Retinal pigment epithelial cell (primary cell): ENCODE data around the gene KRTAP3-2.

Experiments used
- DNase-seq: peaks from one replicate; pipeline ENCODE4 v3.0.0-alpha.2; 2010; ENCODE audit warnings: low read depth
- H3K4me3 ChIP-seq: 2 replicates; pipeline ENCODE4 v1.5.1; 2011; ENCODE audit warnings: mild to moderate bottlenecking, low read length, control low read depth, moderate library complexity
- CTCF ChIP-seq: conservative IDR thresholded peaks from 2 replicates; pipeline ENCODE4 v1.5.1; 2011; ENCODE audit warnings: low read depth, low read length, control low read depth, inconsistent platforms

The KRTAP3-2 gene

GRCh38 chr17:40996829-40997228, 2.9 kb downstream of the KRTAP3-2 start:
- TF ChIP-seq CTCF = no peak
- no peak for DNase-seq

GRCh38 chr17:40995116-40995515, 4.6 kb downstream of the KRTAP3-2 start:
- H3K4me3 ChIP-seq = no peak overlapping the region
- DNase-seq = no peak
- no peak for TF ChIP-seq CTCF

More at GRCh38 chr17:40996829-40997228, 2.9 kb downstream of the KRTAP3-2 start:
- H3K4me3 ChIP-seq = no peak overlapping the region

DNA sequence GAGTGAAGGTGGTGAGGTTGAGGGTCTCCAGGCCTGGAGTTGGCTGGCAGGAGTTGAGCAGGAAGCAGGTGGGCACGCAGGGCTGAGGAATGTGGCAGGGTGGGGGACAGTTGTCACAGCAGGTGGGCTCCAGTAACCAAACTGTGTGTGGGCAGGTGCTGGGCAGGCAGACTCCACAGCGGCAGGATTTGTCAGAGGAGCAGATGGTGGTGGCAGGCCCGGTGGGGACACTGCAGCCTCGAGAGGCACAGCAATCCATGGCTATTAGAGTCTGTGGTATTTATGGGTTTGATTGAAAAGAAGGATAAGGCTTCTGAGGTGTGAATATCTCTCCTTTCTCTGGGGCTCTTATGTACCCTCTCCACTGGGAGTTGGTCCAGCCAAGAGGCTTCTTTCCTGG, 5.9 kb downstream of the KRTAP3-2 start, which contains the start of gene KRTAP3-3:
TSS of gene KRTAP3-3 (minus strand) at position 326 of the 400 bp plus-strand sequence. CDS start at position 259, 67 bp downstream.
- no peak for DNase-seq
- TF ChIP-seq CTCF = no peak
- H3K4me3 ChIP-seq = no peak within 1 kb of the TSS

- no peak for DNase-seq
- H3K4me3 ChIP-seq = no peak overlapping the region
- TF ChIP-seq CTCF = no peak
These were observed 6.6 kb downstream of the KRTAP3-2 start for GRCh38 chr17:40993084-40993483.

DNA sequence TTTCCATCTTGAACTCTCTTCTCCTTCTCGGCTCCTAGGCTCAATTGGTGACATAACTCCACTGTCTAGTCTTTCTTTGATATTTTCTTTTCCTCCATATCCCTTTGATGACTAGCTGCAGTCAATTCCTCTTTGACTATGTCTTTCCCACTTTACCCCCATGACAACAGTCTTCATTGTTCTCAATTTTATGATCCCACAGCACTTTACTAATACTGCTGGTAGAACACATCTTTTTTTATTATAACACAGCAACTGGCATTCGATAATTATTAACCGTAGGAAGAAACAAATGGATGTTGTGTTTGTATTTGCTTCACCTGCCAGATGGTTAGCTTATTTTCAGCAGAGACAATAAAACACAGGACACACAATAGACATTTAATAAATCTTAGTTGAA, 7.0 kb downstream of the KRTAP3-2 start:
- no peak for TF ChIP-seq CTCF
- no peak overlapping the region for H3K4me3 ChIP-seq
- DNase-seq = no peak

DNA sequence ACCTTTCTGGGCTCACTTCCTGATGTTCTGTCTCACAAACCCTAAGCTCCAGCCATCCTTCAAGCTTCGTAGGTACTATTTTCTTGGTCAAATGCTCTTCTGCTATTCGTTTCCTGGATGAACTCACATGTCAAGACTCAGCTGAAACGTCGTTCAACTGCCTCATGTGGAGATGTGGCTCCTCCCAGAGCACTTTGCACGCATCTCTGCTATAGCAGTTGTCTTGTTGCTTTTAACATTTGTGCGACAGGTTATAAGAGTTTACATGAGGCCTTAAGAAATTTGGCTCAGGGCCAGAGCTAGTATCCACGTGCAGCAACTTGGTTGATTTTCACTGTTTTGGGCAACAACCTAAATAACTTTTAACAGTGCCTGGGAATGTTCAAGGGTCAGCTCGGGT, 12.8 kb downstream of the KRTAP3-2 start:
- TF ChIP-seq CTCF = no peak
- DNase-seq = no peak
- no peak overlapping the region for H3K4me3 ChIP-seq

DNA sequence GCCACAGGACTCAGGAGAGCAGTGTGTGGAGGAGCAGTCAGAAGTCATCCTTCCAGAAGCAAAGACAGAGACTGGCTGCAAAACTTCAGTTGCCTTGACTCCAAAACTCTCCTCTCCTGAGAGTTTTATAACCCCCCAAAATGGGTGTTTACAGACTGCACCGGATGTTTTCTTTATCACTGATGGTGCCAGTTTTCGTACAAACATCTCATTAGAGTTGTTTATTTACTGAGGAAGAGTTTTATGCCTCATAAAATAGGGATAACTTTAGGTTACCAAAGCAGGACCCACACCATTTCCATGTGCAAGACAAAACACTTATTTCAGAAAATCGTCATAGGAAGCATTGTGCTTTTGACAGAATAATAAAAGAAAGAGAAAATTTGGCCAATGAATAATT, 15.5 kb downstream of the KRTAP3-2 start, which contains the start of gene KRT40:
TSS of gene KRT40 (minus strand) at position 101 of the 400 bp plus-strand sequence. CDS start at position 48, 53 bp downstream.
- DNase-seq = no peak
- H3K4me3 ChIP-seq = no peak within 1 kb of the TSS
- TF ChIP-seq CTCF = no peak
